Omental fat pad (tissue), 4 donors: Measurements from ENCODE around the gene FBXO31. TPM values are rescaled to one million over a fixed set of nuclear protein-coding genes. Genes with fewer than 3 reads are reported as not detected.

Experiments
- ATAC-seq: fragments of 150-250 bp; one replicate; pipeline ENCODE4 v1.9.1; 2016; ENCODE audit warnings: mild to moderate bottlenecking, moderate library complexity; ENCODE audit not compliant: low FRiP score
- DNase-seq: peaks from one replicate; pipeline ENCODE4 v3.0.0-alpha.2; 2019; ENCODE audit warnings: low spot score
- CTCF ChIP-seq, 3 donors: fragments of 450-650 bp; IDR thresholded peaks; one replicate each; pipeline ENCODE4 v1.5.1; 2016 to 2017; ENCODE audit warnings: antibody characterized with exemption in 3 of 3, mild to moderate bottlenecking in 3 of 3, moderate library complexity in 2 of 3
- total RNA-seq, 4 donors: library from RNA; depleted of rRNA; stranded (reverse); fragments of >200 nt; gene quantifications; one replicate each; pipeline ENCODE4 v1.1.0, GENCODE V29; 2016

The FBXO31 gene
- total RNA-seq, 4 donors from 2014 or later: 32.8 to 187 (median 61.9) TPM

- TF ChIP-seq CTCF (IDR thresholded peaks at IDR 0.05): no peak
- no peak for DNase-seq
- no peak for ATAC-seq
Observed at GRCh38 chr16:87423429-87423828, 39.9 kb upstream of the FBXO31 start.

GRCh38 chr16:87422106-87422505 is 38.5 kb upstream of the FBXO31 start:
- ATAC-seq (no peak), DNase-seq (no peak)
- TF ChIP-seq CTCF (IDR thresholded peaks at IDR 0.05): no peak

- no peak for ATAC-seq
- DNase-seq: no peak
- TF ChIP-seq CTCF (IDR thresholded peaks at IDR 0.05): no peak
Observed at GRCh38 chr16:87421003-87421912, 37.7 kb upstream of the FBXO31 start.

- DNase-seq (no peak), ATAC-seq (no peak)
- TF ChIP-seq CTCF (IDR thresholded peaks at IDR 0.05): no peak
Observed at GRCh38 chr16:87420026-87421002, 36.7 kb upstream of the FBXO31 start.

GRCh38 chr16:87418644-87419043 is 35.1 kb upstream of the FBXO31 start:
- DNase-seq (no peak), ATAC-seq (no peak)
- no peak for TF ChIP-seq CTCF (IDR thresholded peaks at IDR 0.05)

GRCh38 chr16:87418216-87418615 is 34.6 kb upstream of the FBXO31 start:
- no peak for TF ChIP-seq CTCF (IDR thresholded peaks at IDR 0.05)
- ATAC-seq (no peak), DNase-seq (no peak)
